GM03348 (cell line): Measurements from ENCODE around the gene MYL1.

Experiments used
- DNase-seq: peaks from one replicate; pipeline ENCODE4 v3.0.0; 2012; ENCODE audit warnings: low spot score

MYL1 gene

GRCh38 chr2:210267698-210268097 lies 47.3 kb downstream of the MYL1 start:
- no peak for DNase-seq

- no peak for DNase-seq
Measured at GRCh38 chr2:210264282-210264681, 50.7 kb downstream of the MYL1 start.

GRCh38 chr2:210263841-210264240 lies 51.1 kb downstream of the MYL1 start:
- DNase-seq: no peak

GRCh38 chr2:210262036-210262435 lies 52.9 kb downstream of the MYL1 start:
- DNase-seq: no peak

GRCh38 chr2:210259687-210260086 lies 55.3 kb downstream of the MYL1 start:
- DNase-seq: no peak

GRCh38 chr2:210252699-210253606 lies 62.0 kb downstream of the MYL1 start:
- no peak for DNase-seq

- DNase-seq: no peak
Measured at GRCh38 chr2:210250622-210251021, 64.4 kb downstream of the MYL1 start.
